Hematopoietic multipotent progenitor cell treated with erythropoietin and hydrocortisone succinate and interleukin-3 and kit ligand, for 6 days (in vitro differentiated cells): ENCODE data around the gene MRPL11.
"Not testable (repeated sequence)": the region's sequence is repeated elsewhere in the genome, so short reads cannot be mapped to it uniquely, and the experiment has no call there.

Experiments
- DNase-seq: peaks from one replicate; pipeline ENCODE4 v3.0.0-alpha.2; 2015

Gene MRPL11

DNA sequence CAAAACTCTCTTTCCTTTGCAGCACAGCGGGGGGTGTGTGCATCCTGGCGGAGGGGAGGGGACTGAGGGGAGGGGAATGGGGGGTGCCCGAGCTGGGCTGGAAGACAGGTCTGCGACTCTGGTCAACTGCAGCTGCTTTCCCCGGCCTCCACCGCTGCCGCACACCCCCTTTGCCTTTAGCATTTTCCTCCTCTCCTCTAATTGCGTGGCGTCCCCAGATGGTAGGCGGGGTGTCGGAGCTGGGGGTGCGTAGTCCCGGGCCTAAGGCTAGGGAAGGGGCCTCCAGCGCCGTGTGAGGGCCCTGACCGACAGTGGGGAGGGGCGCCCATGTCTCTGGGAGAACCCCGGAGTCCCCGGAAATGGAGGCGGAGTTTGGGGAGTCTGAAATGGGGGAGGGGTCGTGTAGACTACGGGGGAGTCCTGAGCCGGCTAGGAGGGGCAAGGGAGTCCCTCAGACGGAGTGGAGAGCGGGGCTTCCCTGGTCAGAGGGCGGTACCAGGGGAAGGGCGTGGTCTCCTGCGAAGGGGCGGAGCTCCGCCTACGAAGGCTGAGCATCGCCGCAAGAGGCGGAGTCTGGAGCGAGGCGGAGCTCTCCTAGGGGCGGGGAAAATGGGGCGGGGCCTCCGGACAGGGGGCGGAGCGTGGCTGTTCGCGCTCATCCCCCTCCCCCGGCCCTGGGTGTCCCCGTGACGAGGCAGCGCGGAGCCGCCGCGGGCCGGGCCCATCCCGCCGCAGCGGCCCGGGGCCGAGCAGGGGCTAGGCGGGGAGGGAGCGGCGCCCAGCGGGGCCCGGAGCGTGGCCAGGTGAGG is 27.8 kb upstream of the MRPL11 start, which contains the start of gene PELI3:
Gene PELI3, plus strand, starts transcription at position 681 of the 809 bp plus-strand sequence. CDS start 1,224 bp downstream, outside the sequence.
- DNase-seq: peak; percentile 95

DNA sequence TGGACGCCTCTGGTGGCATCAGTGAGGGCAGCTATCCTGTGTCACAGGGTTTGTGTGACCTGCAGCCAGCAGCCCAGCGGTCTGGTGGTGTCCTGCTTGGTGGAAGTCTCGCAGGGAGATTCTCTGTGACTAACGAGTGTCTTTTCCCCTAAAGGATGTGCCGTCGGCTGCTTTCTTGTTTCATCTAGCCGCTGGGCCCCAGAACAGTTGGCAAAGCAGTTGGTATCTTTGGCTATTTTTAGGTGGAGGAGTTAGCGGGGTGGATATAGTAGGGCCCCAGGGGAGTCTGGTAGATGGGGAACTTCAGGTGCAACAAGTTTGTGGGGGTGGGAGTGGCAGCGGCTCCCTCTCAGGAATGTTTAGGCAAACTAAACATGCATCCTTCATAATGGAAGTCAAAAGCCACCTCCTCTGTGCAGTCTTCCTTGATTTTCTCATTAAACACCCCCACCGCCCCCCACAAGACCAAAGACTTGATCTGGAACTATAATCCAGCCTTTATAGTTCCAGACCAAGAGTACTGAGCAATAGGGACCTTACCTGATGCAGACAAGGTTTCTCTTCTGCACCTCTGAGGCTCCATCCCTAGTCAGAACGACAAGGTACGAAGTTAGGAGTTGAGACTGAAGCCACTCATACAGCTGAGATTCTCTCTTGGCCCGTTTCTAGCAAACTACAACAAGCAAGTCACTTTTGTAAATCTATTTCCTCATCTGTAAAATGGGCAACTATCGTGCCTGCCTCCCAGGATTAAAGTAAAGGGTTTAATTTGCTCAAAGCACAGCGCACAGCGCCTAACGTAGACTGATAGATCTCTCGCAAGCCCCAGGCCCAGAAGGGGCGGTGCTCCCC is 27.0 kb upstream of the MRPL11 start:
- DNase-seq: no peak

DNA sequence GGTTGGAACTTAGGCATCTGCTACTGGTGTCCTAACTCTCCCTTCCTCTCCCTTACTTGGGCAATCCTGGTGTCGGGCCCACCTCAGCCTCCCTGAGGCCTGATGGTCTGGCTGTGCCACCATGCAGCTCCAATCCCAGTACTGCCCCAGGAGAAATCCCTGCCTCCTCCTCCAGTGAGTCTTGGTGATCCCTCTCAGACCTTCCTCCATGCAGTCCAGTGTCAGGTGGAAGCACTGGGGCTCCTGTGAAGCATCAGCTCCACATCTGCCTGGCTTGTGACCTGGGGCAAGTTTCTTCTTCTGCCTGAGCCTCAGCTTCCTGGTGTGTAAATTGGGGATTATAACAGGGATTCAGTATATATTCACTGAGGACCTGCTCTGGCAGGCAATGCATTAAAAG is 26.3 kb upstream of the MRPL11 start:
- no peak for DNase-seq

DNA sequence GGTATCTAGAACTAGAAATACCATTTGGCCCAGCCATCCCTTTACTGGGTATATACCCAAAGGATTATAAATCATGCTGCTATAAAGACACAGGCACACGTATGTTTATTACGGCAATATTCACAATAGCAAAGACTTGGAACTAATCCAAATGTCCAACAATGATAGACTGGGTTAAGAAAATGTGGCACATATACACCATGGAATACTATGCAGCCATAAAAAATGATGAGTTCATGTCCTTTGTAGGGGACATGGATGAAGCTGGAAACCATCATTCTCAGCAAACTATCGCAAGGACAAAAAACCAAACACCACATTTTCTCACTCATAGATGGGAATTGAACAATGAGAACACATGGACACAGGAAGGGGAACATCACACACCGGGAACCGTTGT is 25.5 kb upstream of the MRPL11 start:
- DNase-seq: not testable (repeated sequence)

DNA sequence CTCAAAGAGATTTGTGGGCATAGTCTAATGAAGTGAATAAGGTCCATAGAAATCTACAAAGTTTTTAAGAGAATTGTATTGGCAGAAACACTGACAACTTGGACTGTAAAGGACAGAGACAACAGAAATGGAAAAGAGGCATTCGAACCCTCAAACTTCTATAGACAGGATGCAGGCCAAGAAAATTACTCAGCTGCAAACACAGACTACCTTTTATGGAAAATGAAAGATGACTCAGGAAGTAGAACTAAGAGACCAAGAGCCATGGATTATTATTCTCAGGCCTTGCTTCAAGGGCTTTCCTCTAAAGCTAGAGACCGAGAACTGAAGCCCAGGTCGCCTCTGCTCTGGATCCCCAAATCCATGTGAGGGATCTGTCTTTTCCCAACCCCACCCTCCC is 24.3 kb upstream of the MRPL11 start:
- no peak for DNase-seq

DNA sequence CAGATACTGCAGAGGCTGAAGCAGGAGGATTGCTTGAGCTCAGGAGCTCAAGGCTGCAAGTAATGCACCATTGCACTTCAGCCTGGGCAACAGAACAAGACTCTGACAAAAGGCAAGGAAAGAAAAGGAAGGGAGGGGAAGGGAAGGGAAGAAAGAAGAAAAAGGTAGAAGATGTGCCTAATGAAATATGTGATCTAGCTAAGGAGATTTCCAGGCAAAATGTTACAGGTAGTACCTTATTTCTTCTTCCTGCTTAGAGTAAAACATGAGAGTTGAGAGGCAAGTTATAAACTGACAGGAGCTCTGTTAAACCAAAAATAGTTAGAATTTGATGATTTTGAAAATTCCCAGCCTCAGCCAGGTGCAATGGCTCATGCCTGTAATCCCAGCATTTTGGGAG is 23.4 kb upstream of the MRPL11 start:
- DNase-seq: no peak

DNA sequence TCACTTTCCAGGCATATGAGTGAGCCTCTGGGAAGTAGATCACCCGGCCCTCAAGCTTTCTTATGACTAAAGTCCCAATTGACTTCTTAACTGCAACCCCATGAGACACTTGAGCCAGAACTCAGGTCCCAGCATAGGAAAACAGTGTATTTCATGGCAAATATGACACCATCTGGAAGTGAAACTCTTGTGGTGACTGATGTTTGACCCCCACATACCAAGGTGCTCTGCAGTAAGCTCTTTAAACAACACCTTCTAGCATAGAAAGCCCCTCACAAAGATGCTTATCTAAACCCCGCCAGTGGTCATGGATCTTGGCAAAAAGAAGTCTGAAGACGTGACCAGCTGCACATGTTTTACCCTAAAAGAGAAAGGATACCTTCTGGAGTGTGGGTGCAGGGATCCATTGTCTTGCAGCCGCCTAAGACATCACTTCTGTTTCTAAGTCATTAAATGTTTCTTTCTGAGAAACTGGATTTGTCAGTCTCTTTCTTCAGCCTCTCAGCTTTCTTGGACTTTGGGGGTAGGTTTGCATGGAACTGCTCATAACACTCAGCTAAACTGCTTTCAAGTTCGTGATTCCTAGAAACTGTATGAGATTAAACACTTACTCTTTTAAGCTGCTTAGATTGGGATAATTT is 20.6 kb upstream of the MRPL11 start:
- DNase-seq: no peak

DNA sequence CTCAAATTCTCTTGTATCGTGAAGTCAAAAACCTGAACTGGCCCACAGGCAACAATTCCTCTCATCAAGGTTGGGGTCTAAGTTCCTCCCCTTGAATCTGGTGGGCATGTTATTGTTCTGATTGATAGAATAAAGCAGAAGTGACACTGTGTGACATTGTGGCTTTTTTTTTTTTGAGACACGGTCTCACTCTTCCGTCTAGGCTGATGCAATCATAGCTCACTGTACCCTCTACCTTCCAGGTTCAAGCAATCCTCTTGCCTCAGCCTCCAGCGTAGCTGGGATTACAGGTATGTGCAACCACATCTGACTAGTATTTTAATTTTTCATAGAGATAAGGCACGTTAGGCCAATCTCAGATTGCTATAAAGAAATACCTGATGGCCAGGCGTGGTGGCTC is 19.2 kb upstream of the MRPL11 start:
- DNase-seq: peak; percentile 37

DNA sequence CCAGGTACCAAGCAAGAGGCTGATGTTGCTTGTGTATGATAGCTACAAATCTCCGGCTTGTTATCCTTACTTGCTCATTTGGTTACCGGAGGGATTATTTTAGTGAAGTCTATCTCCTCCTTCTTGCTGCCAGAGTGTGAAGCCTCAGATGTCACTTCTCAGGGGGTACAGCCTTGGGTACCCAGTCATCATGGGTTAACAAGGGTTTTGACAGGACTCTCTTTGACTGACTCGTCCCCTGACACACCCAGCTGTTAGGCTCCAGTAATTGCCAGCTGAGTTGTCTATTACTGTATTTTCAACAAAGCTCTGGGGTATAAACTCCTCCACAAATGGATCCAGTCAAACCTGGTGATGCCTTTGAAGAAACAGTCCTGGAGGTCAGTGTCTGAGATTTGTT is 16.2 kb upstream of the MRPL11 start:
- no peak for DNase-seq

DNA sequence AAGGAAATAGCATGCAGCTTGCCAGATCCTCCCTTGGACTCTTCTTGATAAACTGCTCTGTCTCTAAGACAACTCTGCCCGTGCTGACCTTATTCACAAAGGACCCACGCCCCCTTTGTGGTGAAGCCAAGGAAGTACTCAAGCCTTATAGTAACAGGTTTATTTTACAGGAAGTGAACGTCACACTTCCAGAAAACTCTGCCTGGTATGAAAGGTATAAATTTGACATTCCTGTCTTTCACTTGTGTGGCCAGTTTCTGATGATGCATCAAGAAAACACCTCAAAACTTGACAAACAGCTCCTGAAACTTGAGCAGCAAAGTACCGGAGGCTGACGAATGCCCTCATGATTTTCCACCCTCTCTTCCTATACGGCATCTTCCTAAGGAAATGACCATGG is 15.6 kb upstream of the MRPL11 start:
- DNase-seq: no peak

DNA sequence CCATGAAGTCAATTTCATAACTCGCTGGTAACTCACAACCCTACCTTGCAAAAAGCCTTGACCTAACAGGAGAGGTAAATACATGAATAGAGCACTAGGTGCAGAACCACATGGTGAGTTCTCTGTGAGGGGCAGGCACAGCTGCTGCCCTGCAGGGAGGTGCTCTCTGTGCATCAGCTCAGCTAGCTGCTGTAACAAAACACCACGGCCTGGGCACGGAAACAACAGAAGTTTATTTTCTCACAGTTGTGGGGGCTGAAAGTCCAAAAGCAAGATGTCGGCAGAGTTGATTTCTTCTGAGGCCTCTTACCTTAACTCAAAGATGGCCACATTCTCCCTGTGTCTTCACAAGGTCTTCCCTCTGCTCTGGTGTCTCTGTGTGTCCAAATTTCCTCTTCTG is 13.0 kb upstream of the MRPL11 start:
- no peak for DNase-seq

DNA sequence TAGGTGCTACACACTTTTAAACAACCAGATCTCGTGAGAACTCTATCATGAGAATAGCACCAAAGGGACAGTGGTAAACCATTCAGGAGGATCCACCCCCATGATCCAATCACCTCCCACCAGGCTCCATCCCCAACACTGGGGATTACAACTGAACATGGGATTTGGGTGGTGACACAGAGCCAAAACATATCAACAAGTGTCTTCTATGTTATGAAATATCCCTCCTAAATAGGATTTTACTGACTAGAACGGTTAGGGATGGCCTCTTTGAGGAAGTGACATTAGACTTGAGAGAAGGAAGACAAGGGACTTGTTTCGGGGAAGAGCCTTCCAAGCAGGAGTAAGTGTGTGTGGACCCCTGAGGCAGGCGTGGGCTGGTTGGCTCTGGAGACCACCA is 11.9 kb upstream of the MRPL11 start:
- DNase-seq: no peak

DNA sequence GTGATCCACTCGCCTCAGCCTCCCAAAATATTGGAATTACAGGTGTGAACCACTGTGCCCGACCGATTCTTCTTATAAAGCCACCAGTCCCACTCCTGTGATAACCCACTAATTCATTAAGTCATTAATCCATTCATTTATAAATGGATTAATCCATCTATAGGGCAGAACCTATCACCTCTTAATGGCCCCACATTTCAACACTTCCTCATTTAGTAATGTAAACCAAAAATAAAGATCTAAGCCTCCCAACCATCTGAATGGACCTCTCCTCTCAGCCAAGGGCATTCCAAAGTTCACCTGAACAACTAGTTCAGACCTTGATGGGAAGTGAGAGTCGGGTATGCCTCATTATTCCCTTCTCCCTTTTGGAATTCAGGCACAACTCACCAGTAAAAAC is 9.9 kb upstream of the MRPL11 start:
- no peak for DNase-seq

DNA sequence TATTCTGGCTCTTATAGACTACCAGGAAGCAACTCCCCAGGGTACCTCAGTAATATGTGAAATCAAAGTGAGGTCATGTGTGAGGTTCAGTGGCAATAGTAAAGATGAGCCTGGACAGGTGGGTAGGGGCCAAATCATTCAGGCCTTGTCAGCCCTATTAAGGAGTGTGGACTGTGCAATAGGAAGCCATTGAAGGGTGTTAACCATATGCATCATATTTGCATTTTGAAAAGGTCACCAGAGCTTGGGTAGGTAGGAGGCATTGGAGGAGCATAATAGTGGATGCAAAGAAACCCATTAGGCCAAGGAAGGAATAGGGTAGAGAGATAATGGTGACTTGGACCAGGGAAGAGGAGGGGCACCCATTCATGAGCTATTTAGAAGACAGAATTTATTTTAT is 8.4 kb upstream of the MRPL11 start:
- no peak for DNase-seq

DNA sequence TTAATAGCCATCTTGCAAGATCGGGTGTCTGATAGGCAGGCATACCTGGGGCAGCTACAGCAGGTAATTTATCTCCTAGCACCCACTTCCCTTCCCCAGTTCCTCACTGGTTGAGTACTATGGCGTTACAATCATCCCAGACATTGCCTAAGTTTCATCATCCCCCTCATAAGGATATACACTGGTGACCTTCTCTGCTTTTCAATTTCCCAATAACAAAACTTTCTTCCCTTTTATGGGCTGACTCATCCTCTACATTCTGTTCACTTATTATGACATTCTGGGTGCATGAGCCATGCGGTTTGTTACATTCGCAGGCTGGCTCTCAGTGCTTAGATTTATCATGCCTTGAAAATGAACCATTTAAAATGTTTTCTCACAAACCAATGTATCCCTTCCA is 5.0 kb upstream of the MRPL11 start:
- peak; percentile 26 for DNase-seq

DNA sequence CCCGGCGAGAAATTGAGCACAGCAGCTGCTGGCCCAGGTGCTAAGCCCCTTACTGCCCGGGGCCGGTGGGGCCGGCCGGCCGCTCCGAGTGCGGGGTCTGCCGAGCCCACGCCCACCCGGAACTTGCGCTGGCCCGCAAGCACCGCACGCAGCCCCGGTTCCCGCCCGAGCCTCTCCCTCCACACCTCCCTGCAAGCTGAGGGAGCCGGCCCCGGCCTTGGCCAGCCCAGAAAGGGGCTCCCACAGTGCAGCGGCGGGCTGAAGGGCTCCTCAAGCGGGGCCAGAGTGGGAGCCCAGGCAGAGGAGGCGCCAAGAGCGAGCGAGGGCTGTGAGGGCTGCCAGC is 2.3 kb upstream of the MRPL11 start:
- DNase-seq: not testable (repeated sequence)

DNA sequence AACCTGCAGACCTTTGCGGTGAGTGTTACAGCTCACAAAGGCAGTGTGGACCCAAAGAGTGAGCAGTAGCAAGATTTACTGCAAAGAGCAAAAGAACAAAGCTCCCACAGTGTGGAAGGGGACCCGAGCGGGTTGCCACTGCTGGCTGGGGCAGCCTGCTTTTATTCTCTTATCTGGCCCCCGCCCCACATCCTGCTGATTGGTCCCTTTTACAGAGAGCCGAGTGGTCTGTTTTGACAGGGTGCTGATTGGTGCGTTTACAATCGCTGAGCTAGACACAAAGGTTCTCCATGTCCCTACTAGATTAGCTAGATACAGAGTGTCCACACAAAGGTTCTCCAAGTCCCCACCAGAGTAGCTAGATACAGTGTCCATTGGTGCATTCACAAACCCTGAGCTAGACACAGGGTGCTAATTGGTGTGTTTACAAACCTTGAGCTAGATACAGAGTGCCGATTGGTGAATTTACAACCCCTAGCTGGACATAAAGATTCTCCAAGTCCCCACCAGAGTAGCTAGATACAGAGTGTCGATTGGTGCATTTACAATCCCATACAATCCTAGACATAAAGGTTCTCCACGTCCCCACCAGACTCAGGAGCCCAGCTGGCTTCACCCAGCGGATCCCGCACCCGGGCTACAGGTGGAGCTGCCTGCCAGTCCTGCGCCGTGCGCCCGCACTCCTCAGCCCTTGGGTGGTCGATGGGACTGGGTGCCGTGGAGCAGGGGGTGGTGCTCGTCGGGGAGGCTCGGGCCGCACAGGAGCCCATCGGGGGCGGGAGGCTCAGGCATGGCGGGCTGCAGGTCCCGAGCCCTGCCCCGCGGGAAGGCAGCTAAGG is 1.7 kb upstream of the MRPL11 start:
- not testable (repeated sequence) for DNase-seq

DNA sequence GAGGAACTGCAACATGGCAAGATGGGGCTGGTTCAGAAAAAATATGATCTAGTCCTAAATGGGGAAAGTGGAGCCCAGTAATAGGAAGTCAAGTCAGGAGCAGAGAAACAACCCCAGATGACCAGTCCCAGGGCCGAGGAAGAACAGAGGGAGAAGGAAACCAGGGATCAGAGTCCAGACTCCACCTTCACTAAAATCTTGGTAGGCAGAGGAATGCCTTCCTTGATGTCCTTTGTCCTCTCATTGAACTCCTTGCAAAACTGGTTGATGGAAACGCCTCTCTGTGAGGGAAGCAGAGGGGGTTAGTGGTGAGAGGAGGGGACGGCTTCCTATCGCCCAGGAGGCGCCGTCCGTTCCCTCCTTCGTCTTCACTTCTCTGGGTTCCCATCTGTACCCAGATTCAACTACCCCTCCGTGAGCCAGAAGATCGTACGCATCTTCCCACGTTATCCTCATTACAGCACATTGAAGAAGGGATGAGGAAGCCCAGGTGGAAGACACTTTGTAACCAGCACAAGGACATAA is 607 bp downstream of the MRPL11 start:
- DNase-seq: peak; percentile 26

DNA sequence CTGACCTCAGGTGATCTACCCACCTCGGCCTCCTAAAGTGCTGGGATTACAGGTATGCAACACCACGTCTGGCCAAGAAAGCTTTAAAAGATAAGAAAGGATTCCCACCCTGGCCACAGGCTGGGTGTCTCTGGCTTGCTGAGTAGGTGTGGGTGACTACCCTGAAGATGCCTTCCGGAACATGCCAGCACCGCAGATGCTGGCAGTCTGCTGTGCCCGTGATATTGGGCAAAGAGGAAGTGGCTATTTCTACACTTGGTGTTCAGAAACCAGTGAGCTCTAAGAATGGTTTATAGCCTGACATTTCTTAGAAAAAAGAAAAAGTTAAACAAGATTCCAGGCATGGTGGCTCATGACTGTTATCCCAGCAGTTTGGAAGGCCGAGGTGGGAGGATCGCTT is 6.1 kb downstream of the MRPL11 start:
- peak; percentile 59 for DNase-seq

DNA sequence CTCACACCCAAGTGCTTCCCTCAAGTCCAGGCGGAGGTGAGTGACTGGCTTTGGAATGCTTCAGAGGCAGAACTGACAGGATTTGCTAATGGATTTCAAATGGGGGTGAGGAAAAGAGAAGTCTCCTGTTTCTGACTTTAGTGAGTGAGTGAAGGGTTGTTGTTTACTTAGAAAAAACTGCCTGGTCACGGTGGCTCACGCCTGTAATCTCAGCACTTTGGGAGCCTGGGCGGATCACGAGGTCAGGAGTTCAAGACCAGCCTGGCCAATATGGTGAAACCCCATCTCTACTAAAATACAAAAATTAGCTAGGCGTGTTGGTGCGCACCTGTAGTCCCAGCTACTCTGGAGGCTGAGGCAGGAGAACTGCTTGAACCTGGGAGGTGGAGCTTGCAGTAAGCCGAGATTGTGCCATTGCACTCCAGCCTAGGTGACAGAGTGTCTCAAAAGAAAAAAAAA is 6.7 kb downstream of the MRPL11 start:
- not testable (repeated sequence) for DNase-seq

DNA sequence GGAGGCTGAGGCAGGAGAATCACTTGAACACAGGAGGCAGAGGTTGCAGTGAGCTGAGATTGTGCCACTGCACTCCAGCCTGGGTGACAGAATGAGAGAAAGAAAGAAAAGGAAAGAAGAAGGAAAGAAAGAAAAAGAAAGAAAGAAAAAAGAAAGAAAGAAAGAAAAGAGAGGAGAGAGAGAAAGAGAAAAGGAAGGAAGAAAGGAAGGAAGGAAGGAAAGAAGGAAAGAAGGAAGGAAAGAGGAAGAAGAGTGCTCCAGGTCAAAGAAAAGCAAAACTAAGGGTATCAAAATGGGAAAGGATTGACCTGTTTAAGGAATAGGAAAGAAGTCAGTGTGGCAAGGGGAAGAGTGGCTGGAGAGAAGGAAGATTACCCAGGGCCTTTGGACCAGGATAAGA is 7.4 kb downstream of the MRPL11 start:
- DNase-seq: not testable (repeated sequence)

DNA sequence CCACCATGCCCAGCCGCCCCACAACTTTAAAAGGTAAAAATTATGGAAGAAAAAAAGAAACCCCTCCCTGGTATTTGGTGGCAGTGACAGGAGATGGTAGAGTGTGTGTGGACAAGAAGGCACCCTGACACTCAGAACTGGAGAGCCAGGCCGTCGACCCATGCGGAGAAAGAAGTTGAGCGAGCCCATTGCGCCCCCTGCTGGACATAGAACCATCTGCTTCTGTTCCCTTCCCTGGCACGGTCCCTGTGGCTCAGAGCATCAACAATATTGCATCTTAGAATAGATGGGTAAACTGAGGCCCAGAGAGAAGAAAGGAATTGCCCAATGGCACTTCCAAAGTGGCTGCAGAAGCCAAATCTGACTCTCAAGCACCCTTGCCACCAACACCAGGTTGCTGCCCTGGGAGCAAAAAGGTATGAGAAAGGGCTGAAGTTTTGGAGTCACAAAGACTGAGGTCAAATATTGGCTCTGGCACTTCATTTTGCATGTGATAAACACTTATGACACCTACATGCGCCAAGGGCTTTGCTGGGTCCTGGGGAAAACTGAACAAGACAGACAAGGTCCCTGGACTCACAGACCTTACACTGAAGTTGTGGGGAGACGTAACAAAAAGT is 8.6 kb downstream of the MRPL11 start:
- DNase-seq: peak; percentile 92
